ENCODE data around the gene TMEM86B.
"Not testable (repeated sequence)": the region's sequence is repeated elsewhere in the genome, so short reads cannot be mapped to it uniquely, and the experiment has no call there.

Gene TMEM86B

DNA sequence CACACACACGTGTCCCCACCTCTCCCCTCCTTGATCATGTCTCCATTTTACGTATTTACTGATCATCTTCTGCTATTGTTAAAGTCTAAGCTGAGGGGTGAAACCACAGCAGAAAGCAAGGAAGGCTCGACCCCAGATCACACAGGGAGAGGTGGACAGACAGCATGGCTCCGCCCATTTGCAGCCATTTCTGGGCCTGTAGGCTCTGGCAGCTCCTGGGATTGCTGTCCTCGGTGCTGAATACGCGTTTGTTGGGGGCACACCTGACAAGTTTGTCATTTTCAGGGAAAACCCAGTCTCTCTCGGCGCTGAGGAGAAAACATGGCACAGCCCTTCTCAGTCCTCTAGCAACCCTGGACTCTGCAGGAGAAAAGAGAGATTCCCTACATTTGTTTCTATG is 8.0 kb downstream of the TMEM86B start:
- DNase-seq (ENCODE audit: low read depth in 3 of 3), result no peak

DNA sequence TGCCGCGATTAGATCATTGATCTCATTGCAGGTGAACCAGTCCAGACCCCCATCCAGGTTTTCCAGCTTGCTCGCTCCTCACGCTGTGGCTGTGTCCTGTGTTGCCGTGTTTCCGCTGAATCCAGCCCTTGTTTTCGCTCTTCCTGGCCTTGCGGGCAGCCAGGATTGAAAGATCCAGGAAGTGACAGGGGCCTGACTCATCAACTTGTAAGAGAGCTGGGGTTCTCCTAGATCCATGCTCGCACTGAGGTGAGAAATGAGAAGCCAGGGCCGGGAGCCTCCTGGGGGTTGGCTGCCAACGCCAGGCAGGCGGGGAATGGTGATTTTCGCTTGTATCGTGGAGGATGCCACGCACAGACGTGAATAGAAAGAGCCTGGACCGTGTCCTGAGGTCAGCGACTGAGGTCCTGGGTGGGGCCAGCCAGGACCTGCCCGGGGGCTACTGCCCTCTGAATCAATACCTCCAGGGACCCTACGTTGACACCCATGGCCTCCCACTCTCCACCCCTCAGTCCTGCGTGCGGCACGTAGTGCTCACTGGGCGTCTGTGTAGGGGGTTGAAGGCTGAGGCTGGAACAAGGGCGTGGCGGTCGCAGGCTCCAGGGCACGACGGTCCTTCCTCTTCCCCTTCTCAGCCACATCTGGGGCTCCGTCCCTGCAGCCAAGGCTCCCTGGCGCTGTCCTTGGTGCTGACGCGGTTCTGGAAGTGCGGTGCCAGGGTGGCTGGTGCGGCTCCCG is 11.9 kb downstream of the TMEM86B start:
- peak; percentile 47 to 57 (median 53) for DNase-seq (ENCODE audit: low read depth in 3 of 3)

DNA sequence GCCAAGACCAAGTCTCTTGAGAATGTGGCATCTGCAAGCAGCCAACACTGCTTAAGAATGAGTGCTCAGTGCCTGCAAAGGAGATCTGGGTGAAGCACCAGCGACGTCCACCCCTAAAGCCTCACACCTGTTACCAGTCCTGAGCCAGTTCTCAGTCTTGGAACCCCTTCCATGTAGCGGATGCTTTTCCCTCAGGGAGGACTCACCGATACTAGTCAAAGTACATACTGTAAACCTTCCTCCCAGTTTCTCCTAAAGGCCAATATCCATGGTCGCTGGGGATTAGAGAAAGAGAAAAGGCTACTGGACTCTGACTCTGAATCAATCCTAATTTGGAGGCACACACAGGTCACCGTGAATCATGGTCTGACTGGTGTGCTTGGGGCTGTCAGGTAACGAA is 15.0 kb downstream of the TMEM86B start:
- DNase-seq (ENCODE audit: low read depth in 3 of 3), result no peak

DNA sequence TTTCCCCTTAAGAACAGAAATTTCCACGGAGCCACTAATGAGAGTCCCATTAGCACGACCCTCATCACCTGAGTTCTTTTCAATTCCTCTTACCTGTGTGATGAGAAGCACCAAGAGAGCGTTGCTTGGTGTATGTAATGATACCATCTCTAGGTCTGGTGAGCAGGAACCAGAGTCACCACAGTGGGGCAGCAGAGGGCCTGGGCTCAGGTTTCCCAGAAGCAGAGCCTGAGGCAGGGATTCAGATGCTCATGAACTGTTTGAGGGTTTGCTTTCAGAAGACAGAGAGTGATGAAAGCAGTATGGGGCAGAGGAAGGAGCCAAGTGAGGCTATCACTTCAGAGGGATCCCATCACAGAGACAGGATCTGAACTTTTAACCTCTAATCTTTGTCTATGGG is 16.1 kb downstream of the TMEM86B start:
- peak; percentile 23 to 41 (median 25) for DNase-seq (ENCODE audit: low read depth in 3 of 3)

DNA sequence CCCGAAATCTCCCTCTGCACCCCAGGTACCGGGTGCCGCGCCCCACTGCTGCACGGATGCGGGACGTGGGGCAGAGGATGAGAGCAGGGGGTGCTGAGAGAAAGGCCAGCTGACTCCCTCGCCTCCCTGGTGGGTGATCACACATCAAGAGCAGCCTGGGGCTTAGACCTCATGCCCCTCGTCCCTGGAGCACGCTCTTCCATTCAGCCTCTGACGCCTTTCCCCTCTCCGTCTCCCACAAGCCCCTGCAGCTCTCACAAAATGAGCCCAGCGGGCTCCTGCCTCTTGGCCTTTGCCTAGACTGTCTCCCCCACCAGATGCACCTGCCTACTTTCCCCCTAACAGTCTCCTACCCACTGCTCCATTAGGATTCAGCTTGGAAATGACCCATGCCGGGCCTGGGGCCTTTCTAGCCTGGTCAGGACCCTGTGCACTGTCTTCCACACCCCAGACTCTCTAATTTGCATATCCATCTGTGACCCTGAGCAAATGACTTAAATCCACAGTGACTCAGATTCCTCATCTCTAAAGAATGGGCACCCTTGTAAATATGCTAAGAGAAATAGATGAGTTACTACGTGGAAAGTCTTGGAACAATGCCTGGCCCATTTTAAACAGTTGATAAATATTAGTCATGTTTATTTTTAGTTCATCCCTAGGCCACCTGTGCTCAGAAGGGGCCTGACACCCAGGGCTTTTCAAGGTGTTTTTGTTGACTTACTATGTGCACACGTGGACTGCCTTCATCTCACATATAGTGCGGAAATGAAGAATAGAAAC is 18.7 kb downstream of the TMEM86B start:
- no peak for DNase-seq (ENCODE audit: low read depth in 3 of 3)

DNA sequence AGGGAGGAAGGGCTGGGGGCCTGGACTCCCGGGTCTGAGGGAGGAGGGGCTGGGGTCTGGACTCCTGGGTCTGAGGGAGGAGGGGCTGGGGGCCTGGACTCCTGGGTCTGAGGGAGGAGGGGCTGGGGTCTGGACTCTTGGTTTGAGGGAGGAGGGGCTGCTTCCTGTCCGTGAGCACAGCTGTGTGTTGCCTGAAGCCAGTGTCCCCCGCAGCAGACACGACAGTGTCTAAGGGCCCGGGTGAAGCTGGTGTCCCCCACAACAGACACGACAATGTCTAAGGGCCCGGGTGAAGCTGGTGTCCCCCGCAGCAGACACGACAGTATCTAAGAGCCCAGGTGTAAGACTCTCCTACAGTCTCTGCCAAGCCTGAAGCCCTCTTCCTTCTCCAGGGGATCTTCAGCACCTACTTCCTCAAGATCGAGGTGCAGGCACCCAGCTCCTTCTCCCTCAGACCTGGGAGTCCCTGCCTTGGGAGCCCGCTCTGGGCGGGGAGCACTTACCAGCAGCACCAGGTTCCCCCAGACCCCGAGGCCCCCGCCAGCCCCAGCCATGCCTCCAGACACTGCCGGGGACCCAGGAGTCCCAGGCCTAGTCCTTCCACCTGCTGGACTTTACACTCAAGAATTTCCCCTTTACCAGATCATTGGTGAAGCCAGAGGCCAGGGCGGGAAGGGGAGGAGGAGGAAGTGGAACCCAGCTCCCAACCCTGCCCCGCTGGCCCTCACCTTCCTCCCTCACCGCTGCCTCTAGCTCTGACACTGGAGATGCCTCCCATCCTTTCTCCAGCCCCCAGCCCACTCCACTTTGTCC is 19.5 kb downstream of the TMEM86B start, which contains the start of gene PTPRH:
PTPRH (minus strand) TSS at position 622 of the 813 bp plus-strand sequence; CDS start at position 554, 68 bp downstream.
- DNase-seq (ENCODE audit: low read depth in 3 of 3), result no peak

DNA sequence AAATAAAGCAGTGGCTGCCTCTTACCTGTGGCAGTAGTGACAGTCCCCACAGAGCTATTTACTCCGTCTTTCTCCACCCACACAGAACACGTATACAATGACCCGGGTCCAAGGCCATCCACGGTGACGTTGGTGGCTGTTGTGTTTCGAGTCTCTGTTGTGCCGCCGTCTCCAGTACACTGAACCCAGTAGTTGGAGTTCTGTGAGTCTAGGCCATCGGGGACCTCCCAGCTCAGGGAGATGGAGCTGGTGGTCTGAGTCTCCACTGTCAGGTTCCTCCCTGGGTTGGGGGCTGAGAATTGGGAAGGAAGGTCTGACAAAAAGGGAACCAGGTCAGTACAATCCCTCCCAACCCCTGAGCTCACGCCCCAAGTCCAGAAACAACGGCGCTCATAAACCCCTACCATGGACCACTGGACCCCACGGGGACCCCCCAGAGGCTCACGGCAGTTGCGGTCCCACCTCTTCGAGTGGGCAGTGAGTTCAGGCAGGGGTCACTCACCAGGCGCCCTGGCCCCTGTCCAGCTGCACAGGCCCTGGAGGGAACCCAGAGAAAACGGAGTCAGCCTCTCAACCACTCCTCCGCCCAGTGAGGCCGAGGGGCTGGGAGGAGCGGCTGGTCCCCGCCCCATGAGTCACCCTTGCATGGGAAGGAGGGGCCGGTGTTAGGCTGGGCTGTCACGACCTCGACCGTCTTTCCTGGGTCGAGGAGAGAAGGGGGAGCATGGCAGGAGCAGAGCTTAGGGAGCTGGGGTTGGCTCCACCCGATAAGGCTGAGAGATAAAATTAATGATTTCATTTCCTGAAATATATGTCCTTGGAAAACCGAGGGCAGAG is 21.7 kb downstream of the TMEM86B start:
- peak; percentile 19 to 51 (median 43) for DNase-seq (ENCODE audit: low read depth in 3 of 3)

DNA sequence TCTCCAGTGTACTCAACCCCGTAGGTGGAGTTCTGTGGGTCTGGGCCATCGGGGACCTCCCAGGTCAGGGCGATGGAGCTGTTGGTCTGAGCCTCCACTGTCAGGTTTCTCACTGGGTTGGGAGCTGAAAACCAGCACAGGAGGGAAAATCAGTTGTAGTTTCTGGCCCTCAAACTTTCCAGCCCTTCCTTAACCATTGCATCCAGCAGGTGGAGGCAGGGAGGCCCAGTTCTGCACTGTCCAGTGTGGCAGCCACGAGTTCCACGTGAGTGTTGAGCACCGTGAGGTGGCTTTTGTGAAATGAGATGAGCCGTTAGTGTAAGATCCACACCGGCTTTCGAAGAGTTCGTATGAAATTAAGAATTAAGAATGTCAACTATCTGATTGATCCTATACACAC is 26.4 kb downstream of the TMEM86B start:
- DNase-seq (ENCODE audit: low read depth in 3 of 3), result not testable (repeated sequence)

DNA sequence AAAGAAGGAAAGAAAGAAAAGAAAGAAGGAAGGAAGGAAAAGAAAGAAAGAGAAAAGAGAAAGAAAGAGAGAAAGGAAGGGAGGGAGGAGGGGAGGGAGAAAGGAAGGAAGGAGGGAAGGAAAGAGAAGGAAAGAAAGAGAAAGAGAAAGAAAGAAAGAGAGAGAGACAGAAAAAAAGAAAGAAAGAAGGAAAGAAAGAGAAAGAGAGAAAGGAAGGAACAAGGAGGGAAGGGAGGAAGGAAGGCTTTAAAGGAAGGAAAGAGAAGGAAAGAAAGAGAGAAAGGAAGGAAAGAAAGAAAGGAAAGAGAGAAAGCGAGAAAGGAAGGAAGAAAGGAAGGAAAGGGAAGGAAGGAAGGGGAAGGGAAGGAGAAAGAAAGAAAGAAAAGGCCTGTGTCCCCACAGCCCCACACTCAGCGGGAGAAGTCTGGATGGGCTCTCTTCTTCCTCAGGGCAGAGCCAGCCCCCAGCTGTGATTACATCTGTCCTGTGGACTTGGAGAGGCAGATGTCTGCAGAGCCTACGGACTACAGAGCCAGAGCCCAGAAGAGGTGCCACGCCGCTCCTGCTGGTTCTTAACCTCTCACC is 28.9 kb downstream of the TMEM86B start:
- no peak for DNase-seq (ENCODE audit: low read depth in 3 of 3)

DNA sequence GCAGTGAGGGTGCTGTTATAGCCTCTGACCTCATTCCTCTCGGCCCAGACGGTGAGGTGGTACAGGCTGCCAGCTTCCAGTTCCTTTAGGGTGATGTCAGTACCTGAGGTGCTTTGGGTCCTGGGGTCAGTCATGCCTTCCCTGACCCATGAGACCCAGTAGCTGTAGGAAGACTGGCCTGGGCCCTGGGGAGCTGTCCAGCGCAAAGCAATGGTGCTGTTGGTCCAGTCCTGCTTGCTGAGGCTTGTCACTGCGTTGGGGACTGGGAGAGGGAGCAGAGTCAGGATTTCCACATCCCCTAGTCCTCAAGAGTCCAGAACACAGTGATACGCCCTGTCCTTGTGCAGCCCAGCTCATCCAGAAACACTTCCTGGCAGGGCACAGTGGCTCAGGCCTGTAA is 29.9 kb downstream of the TMEM86B start:
- no peak for DNase-seq (ENCODE audit: low read depth in 3 of 3)

DNA sequence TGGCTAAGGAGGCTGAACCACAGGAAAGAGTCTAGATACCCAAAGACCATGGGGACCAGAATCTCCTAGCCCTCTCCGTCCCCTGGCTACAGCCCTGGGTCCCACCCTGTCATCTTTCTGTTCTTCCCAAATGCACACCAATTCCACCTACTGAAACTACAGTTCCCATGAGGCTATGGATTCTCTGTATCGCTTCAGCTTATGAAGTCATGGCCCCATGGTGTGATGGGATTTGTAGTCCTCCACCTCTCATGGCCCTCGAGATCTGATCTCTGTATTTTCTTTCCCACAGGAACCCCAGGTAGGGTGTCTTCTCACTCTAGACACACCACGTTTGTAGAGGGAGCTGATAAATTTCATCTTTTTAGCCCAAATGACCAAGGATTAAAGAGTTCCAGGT is 31.0 kb downstream of the TMEM86B start:
- no peak for DNase-seq (ENCODE audit: low read depth in 3 of 3)

DNA sequence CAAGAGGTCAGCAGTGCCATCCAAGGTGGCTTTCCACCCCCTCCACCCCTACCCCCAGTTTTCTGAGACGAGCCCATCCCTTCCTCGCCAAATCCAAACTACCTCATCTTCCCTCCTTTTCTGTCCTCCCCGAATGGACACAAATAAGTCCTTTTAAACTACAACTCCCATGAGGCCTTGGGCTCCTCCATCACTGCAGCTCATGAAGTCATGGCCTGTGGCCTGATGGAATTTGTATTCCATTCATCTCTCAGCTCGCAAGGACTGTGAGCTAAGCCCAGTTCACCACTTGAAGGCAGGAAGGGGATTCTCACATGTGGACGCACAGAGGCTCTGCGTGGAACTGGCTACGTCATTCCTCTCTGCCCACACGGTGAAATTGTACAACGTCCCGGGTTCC is 31.8 kb downstream of the TMEM86B start:
- DNase-seq (ENCODE audit: low read depth in 3 of 3), result no peak

DNA sequence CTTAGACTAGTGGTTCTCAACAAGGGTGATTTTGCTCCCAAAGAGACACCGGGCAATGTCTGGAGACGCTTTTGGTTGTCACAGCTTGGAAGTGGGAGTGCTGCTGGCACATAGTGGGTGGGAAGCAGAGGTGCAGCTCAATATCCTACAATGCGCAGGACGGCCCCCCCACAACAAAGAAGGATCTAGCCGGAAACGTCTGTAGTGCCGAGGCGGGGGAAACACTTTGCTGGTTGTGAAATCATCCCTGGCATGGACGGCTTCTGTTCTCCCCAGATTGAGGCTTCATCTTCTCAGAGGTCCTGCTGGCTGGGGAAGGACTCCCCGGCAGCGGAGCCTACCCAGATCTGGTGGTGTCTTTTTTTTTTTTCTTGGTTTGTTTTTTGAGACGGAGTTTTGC is 35.1 kb downstream of the TMEM86B start:
- DNase-seq (ENCODE audit: low read depth in 3 of 3), result no peak

DNA sequence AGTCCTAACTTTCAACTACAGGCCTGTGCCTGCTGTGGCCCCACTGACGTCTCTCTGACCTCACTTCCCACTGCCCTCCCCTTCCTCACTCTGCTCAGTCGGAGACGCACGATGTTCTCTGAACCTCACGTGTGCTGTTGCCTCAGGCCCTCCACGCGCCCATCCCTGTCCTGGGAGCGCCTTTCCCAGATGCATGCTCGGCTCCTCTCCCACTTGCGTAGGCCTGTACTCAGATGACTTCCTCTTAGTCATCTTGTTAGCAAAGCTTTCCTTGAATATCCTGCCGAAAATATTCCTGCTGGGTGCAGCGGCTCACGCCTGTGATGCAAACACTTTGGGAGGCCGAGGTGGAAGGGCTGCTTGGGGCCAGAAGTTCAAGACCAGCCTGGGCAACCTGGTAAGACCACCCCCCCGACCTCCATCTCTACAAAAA is 39.1 kb downstream of the TMEM86B start:
- DNase-seq (ENCODE audit: low read depth in 3 of 3), result no peak

DNA sequence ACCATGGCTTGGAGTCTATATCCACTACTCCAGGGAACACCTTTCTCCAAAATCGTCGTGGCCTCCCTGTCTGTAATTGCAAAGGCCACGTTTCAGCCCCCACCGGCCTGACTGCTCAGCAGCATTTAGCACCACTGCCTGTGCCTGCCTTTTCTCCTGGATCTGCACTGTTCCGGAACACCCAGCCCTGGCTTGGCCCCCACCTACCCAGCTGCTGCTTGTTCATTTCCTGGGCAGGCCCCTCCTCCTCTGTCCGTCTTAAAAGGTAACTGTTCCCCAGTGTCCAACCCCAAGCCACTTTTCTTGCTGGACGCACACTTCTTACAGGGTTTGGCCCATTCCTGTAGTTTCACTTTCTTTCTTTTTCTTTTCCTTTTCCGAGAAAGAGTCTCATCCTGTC is 39.9 kb downstream of the TMEM86B start:
- DNase-seq (ENCODE audit: low read depth in 3 of 3), result no peak

DNA sequence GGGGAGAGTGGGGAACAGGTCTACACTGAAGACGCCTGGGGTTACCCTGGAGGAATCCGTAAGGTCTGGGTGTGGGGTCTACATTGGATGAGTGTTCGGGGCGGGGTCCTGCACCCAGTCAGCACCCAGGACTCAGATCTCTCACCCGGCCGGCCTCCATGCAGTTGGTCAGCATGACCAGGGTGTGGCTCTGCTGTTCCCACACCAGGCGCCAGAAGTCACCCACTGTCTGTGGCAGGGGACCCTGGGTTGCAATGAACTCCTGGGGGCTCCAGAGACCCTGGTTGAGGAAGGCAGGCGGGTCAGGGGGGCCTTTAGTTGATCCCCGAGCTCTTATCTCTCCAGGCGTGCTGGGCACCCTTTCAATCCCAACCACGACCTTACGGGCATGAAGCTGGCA is 42.5 kb downstream of the TMEM86B start:
- DNase-seq (ENCODE audit: low read depth in 3 of 3), result no peak

DNA sequence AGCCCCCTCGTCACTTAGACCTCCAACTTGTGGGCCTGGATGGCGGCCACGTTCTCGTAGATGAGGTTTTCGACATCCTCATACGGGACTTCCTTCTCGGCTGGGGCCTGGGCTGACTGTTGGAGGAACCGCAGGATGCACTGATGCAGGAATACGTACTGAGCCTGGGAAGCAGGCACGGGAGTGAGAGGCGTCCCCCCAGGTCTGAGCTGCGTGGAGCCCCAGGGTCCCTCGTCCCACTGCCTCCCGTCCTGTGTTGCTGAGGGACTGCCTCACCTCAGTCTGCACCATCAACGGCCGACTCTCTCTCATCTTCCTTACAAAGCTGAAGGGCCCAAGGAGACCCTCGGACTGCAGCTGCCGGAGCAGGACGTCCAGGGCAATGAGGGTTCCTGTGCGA is 46.8 kb downstream of the TMEM86B start:
- no peak for DNase-seq (ENCODE audit: low read depth in 3 of 3)

DNA sequence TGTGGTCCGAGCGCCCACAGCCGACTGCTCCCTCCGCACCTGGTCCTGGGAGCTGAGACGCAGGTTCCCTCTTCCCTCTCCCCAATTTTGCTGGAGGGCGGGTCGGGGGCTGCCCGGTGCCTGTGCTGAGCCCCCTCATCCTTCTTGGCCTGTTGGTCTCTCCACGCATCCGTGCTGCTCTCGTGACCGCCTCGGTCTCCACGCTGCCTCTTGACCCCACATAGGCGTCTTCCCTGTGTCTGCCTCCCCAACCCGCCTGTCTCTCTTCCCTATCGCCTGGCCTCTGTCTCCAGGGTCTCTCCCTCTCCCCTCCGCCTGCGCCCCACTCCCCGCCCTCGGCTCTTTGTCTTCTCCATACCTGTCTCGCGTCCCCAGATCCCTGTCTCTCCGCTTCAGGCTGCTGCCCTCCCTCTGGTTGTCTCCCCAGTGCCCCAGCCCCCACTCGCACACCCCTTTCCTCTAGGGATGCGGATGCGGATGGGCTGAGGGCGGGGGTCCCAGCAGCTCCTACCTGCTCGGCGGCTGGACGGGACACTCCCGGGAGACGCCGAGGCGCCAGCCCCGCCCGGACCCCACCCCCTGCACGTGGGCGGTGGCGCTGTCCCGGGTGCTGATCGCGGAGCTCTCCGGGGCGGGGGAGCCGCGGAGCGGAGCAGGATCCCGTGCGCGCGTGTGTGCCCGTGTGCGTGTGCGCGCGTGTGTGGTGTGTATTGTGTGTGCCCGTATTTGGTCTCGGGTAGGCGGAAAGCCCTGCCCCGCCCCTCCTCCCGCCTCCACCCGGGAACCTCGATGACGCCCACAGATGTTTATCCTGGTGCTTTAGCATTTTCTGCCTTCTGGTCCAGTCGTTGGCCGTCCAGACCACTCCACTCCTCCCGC is 48.7 kb downstream of the TMEM86B start, which contains the start of gene SYT5:
SYT5 (minus strand) TSS at position 684 of the 879 bp plus-strand sequence. CDS start 1,248 bp downstream, outside the sequence.
- peak; percentile 29 to 51 (median 38) for DNase-seq (ENCODE audit: low read depth in 3 of 3)

DNA sequence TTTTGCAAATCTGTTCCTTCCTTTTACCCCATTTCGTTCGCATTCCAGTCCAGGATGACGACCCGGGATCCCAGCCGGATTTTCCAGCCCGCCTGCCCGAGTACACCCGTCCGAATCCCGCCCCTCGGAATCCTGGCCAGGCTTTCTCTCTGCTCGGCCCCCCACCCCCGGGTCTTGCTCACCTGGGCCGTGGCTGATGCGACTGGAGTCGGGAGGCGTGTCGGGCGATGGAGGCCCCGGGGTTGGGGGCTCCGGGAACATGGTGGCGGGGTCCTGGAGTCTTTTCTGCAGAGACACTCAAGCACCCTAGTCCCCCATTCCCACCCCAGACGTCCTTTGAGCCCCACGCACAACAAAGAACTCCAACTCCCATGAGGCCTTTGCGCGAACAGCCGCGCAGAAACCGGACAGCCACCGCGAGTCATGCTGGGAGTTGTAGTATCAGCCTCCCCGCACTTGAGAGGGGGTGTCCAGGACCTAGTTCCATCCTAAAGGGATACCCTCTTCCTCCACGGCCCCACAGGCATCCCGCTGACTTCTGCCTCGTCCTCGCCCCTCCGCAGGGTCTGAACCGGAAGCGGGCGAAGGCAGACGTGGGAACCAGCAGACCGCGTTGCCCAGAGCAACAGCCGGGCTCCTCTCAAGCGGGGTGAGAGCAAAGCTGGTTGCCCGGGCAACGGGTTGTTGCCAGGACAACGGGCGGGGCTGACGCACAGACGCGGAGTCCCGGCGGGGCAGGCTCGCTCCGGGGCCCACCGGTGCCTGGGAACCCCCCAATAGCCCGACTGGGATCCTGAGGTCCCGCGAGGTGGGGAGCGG is 49.6 kb downstream of the TMEM86B start:
- DNase-seq (ENCODE audit: low read depth in 3 of 3), result peak; percentile 79 to 84 (median 80)

Data from stimulated activated CD4-positive, alpha-beta T cell treated with anti-CD3 and anti-CD28 coated beads, TNF-alpha, amount 100 ng/mL, for 48 hours (primary cell).